ENCODE results near the gene ATP5F1D.

DNA sequence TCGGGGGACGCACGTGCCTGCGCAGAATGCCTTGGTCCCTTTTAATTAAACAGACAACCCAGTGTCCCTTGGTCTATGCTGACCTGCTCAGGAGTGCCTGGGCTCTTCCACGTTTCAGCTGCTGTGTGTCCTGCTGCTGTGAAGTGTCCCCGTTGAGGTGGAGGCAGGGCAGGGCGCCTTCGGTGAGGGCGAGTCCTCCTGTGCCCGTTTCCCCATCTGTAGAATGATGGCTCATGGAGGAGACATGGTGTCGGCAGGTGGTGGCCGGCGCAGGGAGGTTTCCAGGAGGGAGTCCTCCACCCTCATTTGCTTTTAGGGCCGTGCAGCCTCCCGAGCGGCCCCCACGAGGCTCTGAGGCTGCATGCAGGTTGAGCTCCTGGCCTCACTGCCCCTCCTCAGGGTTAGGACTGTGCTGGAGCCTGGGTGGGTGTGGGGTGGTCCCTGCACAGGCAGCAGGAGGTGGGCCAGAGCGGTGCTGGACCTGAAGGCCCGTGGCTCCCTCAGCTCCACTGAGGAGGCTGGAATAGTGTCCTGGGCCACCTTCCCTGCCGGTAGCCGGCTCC, 27.2 kb upstream of the ATP5F1D start:
- TF ChIP-seq, protein P1, sequence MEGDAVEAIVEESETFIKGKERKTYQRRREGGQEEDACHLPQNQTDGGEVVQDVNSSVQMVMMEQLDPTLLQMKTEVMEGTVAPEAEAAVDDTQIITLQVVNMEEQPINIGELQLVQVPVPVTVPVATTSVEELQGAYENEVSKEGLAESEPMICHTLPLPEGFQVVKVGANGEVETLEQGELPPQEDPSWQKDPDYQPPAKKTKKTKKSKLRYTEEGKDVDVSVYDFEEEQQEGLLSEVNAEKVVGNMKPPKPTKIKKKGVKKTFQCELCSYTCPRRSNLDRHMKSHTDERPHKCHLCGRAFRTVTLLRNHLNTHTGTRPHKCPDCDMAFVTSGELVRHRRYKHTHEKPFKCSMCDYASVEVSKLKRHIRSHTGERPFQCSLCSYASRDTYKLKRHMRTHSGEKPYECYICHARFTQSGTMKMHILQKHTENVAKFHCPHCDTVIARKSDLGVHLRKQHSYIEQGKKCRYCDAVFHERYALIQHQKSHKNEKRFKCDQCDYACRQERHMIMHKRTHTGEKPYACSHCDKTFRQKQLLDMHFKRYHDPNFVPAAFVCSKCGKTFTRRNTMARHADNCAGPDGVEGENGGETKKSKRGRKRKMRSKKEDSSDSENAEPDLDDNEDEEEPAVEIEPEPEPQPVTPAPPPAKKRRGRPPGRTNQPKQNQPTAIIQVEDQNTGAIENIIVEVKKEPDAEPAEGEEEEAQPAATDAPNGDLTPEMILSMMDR (IDR thresholded peaks at IDR 0.05), result no peak
- TF ChIP-seq POLR2A (IDR thresholded peaks at IDR 0.05), result no peak
